ENCODE data around the gene DPP9.

DNA sequence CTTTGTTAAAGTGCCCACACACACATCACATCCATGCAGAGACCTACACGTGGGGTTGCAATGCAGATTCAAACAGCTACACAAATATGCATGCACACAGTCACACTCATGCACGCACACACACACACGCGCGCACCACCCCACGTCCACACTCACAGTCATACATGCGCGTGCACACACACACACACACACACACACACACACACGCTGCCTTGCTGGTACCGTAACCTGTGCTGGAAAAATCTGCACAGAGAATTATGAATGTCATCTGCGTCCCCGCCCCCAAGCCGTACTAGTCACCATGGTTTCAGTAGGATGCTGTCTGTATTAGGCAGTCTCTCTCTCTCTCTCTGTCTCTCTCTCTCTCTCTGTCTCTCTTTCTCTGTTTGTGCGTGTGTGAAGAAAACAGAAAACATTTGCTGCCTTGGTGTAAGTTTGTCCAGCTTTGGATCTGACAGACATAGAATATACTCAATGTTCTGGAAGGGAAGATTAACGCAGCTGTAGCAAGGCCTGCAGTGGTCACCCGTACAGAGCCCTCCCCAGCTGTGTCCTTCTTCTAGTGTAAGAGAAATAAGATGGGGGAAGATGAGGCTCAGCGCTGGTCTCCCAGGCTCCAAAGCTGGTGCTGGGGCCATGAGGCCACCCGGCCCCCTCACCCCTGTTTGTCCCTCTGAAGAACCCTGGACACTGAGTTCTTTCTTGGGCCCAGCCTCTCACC lies 26.4 kb upstream of the DPP9 start:
- TF ChIP-seq, protein P1, sequence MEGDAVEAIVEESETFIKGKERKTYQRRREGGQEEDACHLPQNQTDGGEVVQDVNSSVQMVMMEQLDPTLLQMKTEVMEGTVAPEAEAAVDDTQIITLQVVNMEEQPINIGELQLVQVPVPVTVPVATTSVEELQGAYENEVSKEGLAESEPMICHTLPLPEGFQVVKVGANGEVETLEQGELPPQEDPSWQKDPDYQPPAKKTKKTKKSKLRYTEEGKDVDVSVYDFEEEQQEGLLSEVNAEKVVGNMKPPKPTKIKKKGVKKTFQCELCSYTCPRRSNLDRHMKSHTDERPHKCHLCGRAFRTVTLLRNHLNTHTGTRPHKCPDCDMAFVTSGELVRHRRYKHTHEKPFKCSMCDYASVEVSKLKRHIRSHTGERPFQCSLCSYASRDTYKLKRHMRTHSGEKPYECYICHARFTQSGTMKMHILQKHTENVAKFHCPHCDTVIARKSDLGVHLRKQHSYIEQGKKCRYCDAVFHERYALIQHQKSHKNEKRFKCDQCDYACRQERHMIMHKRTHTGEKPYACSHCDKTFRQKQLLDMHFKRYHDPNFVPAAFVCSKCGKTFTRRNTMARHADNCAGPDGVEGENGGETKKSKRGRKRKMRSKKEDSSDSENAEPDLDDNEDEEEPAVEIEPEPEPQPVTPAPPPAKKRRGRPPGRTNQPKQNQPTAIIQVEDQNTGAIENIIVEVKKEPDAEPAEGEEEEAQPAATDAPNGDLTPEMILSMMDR (conservative IDR thresholded peaks at IDR 0.05; ENCODE audit: low read length), result no peak
- no peak for TF ChIP-seq EZH2phosphoT487 (IDR thresholded peaks at IDR 0.05; ENCODE audit: borderline replicate concordance)
